Anterior cingulate cortex (tissue), 58 donors: Measurements from ENCODE around the gene BET1L.
"Not testable (repeated sequence)": the region's sequence is repeated elsewhere in the genome, so short reads cannot be mapped to it uniquely, and the experiment has no call there.

Experiments
- DNase-seq, 58 donors: peaks; one replicate each; lab custom pipeline; 2025; lab: John Stamatoyannopoulos, UW

BET1L gene

DNA sequence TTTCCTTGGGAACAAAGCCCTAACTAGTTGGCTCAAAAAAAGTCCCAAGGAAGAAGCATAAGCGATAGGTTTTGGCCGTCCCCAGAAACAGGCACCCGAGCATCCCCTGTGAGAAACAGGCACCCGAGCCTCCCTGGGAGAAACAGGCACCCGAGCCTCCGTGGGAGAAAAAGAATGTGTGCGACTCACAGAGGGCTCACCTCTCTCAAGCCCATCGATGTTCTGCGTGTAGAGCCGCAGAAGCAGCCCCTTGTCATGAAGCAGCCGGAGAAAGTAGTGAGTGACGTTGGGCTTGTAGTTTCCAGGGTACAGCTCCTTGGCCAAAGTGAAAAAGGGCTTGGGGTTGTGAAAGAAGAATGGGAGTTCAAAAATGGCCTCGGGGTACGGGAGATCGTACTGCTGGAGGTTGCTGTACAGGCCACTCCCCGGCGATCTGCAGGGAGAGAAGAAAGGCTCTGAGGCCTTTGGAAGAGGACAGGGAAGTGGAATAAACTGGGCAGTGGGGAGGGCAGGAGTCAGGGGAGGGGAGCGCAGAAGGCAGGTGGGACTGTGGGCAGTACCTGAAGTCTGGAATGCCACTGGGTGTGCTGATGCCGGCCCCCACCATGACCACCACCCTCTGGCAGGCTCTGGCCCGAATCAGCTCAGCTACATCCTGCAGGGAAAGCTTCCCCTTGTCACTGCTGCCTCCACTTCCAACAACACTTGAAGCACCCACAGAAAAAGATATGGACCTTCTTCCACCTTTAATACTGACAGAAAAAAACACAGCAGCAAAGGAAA is 25.8 kb upstream of the BET1L start:
- DNase-seq = no peak

DNA sequence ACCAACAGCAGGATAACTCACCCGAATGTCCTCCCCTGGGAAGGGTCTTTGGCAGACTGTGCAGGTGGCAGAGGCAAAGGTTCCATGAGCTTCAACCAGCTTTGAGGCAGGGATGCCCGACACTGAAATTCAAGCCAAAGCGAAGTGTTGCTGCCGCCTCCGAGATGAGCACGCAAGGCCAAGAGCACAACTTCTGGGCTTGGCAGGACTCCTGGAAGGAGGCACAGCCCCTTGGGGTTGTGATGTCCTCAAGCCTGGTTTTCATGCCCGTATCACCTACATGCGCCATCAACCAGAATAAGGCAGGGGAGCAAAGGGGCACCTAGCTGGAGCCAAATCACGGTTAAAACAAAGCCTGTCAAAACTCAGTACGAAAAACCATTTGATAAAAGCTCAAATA is 23.2 kb upstream of the BET1L start:
- no peak for DNase-seq

DNA sequence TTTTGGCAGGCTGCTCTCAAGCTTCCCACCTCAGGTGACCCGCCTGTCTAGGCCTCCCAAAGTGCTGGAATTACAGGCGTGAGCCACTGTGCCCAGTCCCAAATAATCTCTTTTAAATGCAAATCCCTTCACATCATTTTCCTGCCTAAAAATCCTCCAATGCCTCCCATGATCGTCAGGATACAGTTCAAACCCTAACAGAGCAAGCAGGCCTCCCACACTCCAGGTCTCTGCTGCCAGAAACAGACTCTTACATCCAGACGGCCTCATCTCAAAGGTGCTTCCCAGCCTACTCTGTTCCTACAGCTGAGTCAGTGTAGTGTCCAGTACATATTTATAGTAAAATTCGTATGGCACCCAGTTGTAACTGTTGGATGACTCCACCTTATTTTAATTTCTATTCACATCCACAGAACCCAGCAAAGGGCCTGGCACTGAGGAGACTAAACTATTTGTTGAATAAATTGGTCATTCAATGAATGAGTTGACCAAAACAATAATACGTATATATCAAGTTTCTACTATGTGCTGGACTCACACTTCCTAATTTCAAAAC is 20.7 kb upstream of the BET1L start:
- DNase-seq = peak in 1 of 58 donors; percentile 32

- DNase-seq = no peak
Observed at GRCh38 chr11:225734-226453, 18.7 kb upstream of the BET1L start.

DNA sequence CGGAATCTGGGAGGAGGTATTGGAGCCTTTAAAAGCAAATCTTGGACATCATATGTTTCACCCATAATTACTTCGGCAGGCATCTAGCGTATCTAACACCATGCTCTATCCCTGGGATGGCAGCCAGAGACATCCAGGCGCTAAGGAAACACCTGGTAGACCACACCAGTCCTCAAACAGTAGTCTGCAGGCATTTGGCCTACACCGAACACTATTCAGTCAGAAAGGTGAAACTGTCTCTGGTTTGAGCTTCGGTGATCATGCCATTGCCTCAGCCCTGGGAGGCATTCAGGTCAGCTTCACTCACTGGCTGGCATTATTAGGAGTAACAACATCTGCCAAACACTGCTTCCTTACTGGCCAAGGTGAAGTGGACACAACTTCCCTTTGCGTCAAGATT is 17.2 kb upstream of the BET1L start:
- no peak for DNase-seq

- DNase-seq = no peak
Observed at GRCh38 chr11:223884-224283, 16.7 kb upstream of the BET1L start.

DNA sequence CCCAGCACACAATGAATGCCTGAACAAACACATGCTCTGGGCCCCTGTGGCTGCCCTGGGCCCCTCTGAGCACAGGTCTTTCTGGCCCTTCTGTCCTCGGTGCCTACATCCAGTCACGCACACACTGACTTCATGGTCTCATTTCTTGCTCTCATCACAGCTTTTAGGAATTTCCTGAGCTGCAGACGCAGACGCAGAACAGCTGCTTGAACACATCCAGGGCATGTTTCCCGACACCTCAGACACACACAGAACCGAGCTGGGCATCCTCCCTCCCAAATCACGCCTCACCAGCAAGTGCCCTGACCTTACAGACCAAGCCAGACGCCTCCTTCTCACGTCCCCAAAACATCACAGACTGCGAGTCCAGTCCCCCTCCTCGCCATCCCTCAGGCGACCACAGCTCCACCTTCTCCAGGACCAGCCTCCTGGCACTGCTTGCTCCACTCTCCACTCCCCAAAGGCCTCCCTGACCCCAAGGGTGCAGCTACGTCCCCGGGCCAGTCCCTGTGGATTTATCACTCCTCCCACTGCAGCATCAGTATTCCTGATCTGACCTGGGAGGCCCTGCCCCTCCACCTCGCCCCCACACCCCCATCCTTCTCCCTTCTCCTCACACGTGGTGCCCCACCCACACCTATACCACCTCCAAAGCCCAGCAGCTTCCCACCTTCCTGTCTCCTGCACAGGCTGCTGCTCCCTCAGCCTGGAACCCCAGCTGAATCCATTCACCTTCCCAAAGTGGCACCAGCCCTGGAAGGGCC is 16.0 kb upstream of the BET1L start:
- DNase-seq = no peak

GRCh38 chr11:221998-222789 is 15.0 kb upstream of the BET1L start:
- DNase-seq = no peak

GRCh38 chr11:221539-221938 is 14.3 kb upstream of the BET1L start:
- DNase-seq = peak in 2 of 58 donors; percentile 14 to 29

- not testable (repeated sequence) for DNase-seq
Observed at GRCh38 chr11:220641-221215, 13.5 kb upstream of the BET1L start.

DNA sequence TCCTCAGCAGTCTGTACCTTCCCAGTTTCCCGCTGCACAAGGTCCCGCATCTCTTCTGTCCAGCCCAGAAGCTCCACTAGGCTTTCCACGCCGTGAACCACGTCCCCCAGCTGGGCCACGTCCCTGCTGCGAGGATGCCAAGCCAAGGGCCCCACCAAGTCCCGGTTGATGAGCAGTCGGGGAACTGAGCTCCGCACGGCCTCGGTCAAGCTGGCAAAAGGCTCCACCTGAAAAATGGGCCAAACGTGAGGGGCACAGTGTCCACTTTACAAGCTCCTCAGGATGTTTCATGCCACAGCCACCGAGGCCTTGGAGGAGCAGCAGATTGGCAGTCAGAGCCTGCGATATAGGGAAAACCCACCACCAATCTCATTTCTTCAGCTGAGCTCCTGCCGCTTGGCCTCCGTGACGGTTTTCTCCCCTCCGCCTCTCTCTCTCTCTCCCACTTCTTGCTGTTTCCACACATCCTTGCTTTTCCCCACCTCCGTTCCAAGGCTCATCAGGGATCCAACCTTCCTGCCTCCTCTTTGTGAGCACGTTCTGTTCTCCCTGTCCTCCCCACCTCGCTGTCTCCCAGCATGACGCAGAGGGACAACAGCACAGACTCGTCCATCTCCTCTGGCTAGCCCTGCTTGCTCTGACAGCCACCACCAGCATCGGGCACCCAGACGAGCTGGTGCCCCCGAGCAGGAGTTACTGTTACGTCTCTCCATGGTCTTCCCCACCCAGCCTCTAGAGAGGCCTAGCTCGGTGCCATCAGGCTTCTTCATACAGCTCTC is 11.8 kb upstream of the BET1L start:
- DNase-seq = peak in 1 of 58 donors; percentile 17

GRCh38 chr11:217704-218103 is 10.5 kb upstream of the BET1L start:
- DNase-seq = no peak

DNA sequence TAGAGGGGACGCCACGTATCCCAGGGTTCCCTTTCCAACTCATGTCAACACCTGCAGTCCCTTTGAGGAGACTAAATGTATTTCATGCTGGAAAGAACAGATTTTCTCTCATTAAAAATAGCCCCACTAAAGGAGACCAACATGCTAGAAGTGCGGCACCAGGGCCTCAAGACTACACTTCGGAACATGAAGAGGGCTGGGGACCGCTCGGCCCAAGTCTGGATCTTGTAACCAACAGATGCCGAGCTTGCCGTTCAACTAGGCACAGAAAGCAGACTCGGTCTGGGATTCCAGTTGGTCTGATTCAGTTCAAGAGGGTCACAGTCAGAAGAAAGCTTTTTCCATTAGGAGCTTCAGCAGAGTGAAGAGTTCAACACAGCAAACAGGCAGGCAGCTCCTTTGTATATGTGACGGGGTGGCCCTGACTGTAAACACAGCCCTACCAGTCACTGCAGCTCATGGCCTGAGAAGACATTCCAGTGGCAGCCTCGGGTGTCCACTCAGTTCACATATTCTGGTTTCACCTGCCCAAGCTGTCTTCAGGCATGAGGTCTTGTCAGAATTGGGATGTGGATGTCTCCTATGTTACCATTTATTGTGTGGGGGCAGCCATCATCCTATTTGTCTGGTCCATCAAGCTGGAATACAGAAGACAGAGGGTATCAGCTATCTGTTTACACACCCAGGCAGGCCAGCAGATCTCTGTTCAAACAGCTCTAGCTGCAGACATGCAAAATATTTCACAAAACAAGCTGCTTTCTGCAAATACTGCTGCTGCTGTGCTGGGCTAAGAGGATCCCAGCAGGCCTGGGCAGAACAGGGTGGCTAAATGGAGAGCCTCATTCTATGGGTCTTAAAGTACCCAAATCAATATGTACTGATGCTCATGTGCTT is 9.1 kb upstream of the BET1L start:
- DNase-seq = no peak

- DNase-seq = peak in 1 of 58 donors; percentile 8
Observed at GRCh38 chr11:215581-216037, 8.4 kb upstream of the BET1L start.

- DNase-seq = no peak
Observed at GRCh38 chr11:214083-214482, 6.9 kb upstream of the BET1L start.

DNA sequence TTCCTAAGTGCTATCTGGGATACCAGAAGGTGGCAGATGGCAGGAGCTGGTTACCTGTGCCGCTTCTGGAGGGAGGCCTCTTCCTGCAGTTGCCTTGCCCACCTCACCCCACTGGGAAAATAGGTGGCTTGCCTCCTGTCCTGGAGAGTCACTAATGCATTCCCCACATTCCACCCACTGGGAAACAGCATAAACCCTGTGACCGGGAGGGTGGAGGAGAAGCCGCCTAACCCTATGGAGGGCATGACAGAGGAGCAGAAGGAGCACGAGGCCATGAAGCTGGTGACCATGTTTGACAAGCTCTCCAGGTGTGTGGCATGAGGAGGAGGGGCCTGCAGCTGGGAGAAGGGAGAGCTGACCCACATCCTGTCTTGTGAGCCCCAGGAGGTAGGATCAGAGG is 5.9 kb upstream of the BET1L start:
- DNase-seq = no peak

DNA sequence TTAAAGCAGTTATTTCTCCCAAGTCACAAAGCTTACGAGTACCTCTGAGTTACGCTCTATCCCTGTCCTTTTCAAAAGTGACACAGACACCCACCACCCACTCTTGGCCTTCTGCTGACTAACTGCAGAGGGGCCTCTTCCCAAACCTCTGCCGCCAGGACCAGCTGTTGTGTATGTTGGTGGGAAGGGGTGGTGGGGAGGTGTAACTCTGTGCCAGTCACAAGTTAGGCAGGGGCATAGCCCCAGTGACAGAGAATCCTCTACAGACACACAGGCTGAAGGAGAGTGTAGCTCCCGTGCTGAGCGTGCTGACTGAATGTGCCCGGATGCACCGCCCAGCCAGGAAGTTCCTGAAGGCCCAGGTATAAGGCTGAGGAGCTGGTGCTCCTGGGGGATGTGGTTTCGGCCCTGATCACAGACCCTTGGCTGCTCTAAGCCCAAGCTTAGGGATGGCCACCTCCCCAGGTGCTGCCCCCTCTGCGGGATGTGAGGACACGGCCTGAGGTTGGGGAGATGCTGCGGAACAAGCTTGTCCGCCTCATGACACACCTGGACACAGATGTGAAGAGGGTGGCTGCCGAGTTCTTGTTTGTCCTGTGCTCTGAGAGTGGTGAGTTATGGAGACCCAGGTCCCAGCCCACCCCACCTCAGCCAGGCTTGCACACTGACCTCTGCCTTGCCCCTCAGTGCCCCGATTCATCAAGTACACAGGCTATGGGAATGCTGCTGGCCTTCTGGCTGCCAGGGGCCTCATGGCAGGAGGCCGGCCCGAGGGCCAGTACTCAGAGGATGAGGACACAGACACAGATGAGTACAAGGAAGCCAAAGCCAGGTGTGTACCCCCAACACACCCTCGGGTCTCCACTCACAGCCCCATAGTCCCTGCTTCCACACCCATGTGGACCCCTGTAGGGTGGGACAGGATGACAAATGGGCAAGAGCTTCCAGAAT is 5.2 kb upstream of the BET1L start:
- DNase-seq = no peak
